T-cell (primary cell): ENCODE results near the gene CASP6. TPM values are rescaled to one million over a fixed set of nuclear protein-coding genes. Genes with fewer than 3 reads are reported as not detected.
A peak's percentile ranks its signal among the peaks of the same experiment; 100 is the strongest.

Source experiments
- ATAC-seq, 4 experiments: fragments of 200-7000 bp in 3 of 4; fragments of 150-1000 bp in 1 of 4; cut with Tn5 transposase; replicated peaks in 1 of 4; 1 replicate in 3 of 4; 2 replicates in 1 of 4; pipeline ENCODE4 v1.10.0; 2021; ENCODE audit warnings: moderate library complexity in 3 of 4, mild to moderate bottlenecking in 2 of 4, moderate number of reproducible peaks in 1 of 4
- CTCF ChIA-PET, 2 donors: fragments of 300-600 bp; sonication (Branson Sonifier 250); formaldehyde crosslinking; loops; one replicate each; lab custom pipeline; 2022; ENCODE audit warnings: antibody characterized with exemption in 2 of 2; lab: Charles Lee
- POLR2A ChIA-PET, 2 donors: fragments of 300-600 bp; sonication (Branson Sonifier 250); formaldehyde crosslinking; loops; one replicate each; lab custom pipeline; 2022; ENCODE audit warnings: antibody characterized with exemption in 2 of 2; lab: Charles Lee
- DNase-seq, 35 experiments: peaks; one replicate each; pipeline versions ENCODE4 v3.0.0 to v3.0.0-alpha.2; 2013 to 2023
- H3K27ac ChIP-seq: one replicate; pipeline ENCODE4 v1.5.1; 2013; ENCODE audit warnings: low read length
- H3K27me3 ChIP-seq, 2 experiments: replicated peaks in 1 of 2; 1 replicate in 1 of 2; 2 replicates in 1 of 2; pipeline versions ENCODE4 v1.6.1 to v1.7.0; 2013; ENCODE audit warnings: low read length in 1 of 2, mixed read lengths in 1 of 2; ENCODE audit not compliant: control insufficient read depth in 2 of 2, insufficient read depth in 2 of 2; ENCODE audit errors: extremely low read depth in 1 of 2
- H3K36me3 ChIP-seq, 2 donors: 1 replicate in 1 of 2; 2 replicates in 1 of 2; pipeline versions ENCODE4 v1.6.1 to v1.7.0; 2013; ENCODE audit warnings: low read length in 1 of 2; ENCODE audit not compliant: control insufficient read depth in 2 of 2, insufficient read depth in 1 of 2; ENCODE audit errors: extremely low read depth in 1 of 2
- H3K4me1 ChIP-seq, 2 experiments: 1 replicate in 1 of 2; 2 replicates in 1 of 2; pipeline versions ENCODE4 v1.6.1 to v1.7.0; 2013; ENCODE audit warnings: low read length in 2 of 2, mixed read lengths in 1 of 2; ENCODE audit not compliant: insufficient read depth in 2 of 2, control insufficient read depth in 1 of 2; ENCODE audit errors: extremely low read depth in 1 of 2
- H3K4me3 ChIP-seq, 2 donors: 1 replicate in 1 of 2; 2 replicates in 1 of 2; pipeline versions ENCODE4 v1.5.1 to v1.7.0; 2013; ENCODE audit warnings: mild to moderate bottlenecking in 2 of 2, low read length in 1 of 2, moderate library complexity in 1 of 2; ENCODE audit not compliant: control insufficient read depth in 1 of 2; ENCODE audit errors: extremely low read depth in 1 of 2
- H3K9me3 ChIP-seq: 2 replicates; pipeline ENCODE4 v1.7.0; 2013
- H3K27ac Mint-ChIP-seq, 2 donors: one replicate each; pipeline ENCODE4 v1.8.0; 2020 to 2021; ENCODE audit warnings: mild to moderate bottlenecking in 2 of 2, mixed read lengths in 2 of 2
- H3K27me3 Mint-ChIP-seq, 2 donors: one replicate each; pipeline ENCODE4 v1.8.0; 2021 to 2022; ENCODE audit warnings: mixed read lengths in 2 of 2
- H3K36me3 Mint-ChIP-seq: one replicate; pipeline ENCODE4 v1.8.0; 2021; ENCODE audit warnings: mixed read lengths
- H3K4me1 Mint-ChIP-seq, 3 donors: one replicate each; pipeline ENCODE4 v1.8.0; 2020 to 2022; ENCODE audit warnings: mixed read lengths in 3 of 3, mild to moderate bottlenecking in 1 of 3
- H3K4me3 Mint-ChIP-seq, 3 donors: one replicate each; pipeline ENCODE4 v1.8.0; 2020 to 2022; ENCODE audit warnings: mild to moderate bottlenecking in 3 of 3, mixed read lengths in 3 of 3, moderate library complexity in 3 of 3
- H3K9me3 Mint-ChIP-seq, 3 donors: one replicate each; pipeline ENCODE4 v1.8.0; 2020 to 2022; ENCODE audit warnings: mixed read lengths in 3 of 3
- WGBS: methylation state at CpG from one replicate; pipeline ENCODE4 v1.1.5; 2013; ENCODE audit warnings: missing lambda C conversion rate; ENCODE audit not compliant: insufficient coverage; 5-methylcytosine and 5-hydroxymethylcytosine counted together
- total RNA-seq, 35 experiments: library from RNA in 6 of 35; stranded (reverse) in 6 of 35; fragments of 120-200 nt in 1 of 35; gene quantifications; one replicate each; pipeline versions ENCODE4 v1.2.1 to v1.2.4 and lab custom pipeline; 2013 to 2026

The CASP6 gene
- 10 to 100 TPM; 16.8 to 23.2 (median 18.3) TPM for total RNA-seq
- 19.8 TPM for total RNA-seq (2013)
- 2.6 to 23.2 (median 11.3) reads per million in 29 experiments for total RNA-seq (lab: John Stamatoyannopoulos, UW)

- H3K4me1 ChIP-seq: peaks cover 6 to 27% of the 10 kb centered on the region in 2 experiments
- Mint-ChIP-seq H3K9me3 (no peaks in the 10 kb centered on the region), H3K36me3 (peaks cover 2% of the 10 kb centered on the region), H3K4me1 (peaks cover 45 to 50% (median 45%) of the 10 kb centered on the region in 3 donors), H3K27me3 (no peaks in the 10 kb centered on the region), H3K4me3 (peak within 1 kb of the TSS; percentile 87 to 98 (median 91)), H3K27ac (peak within 1 kb of the TSS; percentile 91 to 92)
- H3K36me3 ChIP-seq: no peaks in the 10 kb centered on the region
- CTCF ChIA-PET: interaction anchor here (0.5 to 1.9 kb wide), 8 partner anchors 8 to 278 kb away, joined by 3 to 10 read pairs (median 3); partner anchors contain the start of genes MCUB (in 1 of the 2) and PLA2G12A (in 1 of the 2)
- ATAC-seq (peak; percentile 86 to 91 (median 88)), DNase-seq (peak; percentile 55 to 85 (median 72))
- no peaks in the 10 kb centered on the region for H3K9me3 ChIP-seq
- POLR2A ChIA-PET: interaction anchor here in 1 of 2 donors (0.6 kb wide), 1 partner anchor 26 kb away, joined by 15 read pairs; no protein-coding TSS in a partner anchor
- peak within 1 kb of the TSS; percentile 82 to 85 for H3K4me3 ChIP-seq
- peak within 1 kb of the TSS; percentile 66 for H3K27ac ChIP-seq
- no peaks in the 10 kb centered on the region for H3K27me3 ChIP-seq
- under 1% methylated on average over 72 of the region's 72 CpGs for WGBS
Observed at GRCh38 chr4:109702950-109703663, at the start of gene CASP6. Gene CASP6 (minus strand): TSS chr4:109703445. CDS start chr4:109703395, 50 bp downstream.

DNA sequence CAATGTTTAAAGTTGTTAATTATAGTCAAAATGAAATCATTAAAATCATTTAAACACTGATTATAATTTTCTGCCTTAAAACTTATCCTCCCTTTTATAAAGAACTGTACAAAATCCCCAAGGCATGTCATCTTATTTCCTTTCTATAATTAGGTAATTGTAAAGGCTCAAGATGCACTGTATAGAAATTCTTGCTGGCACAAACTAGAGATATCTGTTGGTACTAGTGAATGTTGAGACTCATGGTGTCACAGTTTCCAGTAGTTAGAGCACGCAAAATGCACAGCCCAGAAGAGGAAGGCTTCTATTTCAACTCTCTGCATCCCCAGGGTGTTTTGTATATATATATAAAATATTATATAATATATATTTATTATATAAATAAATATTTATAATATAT lies 49.3 kb upstream of the CASP6 start:
- Mint-ChIP-seq H3K4me3 (no peak overlapping the region), H3K9me3 (no peaks in the 10 kb centered on the region), H3K27me3 (no peaks in the 10 kb centered on the region), H3K4me1 (no peaks in the 10 kb centered on the region), H3K36me3 (no peaks in the 10 kb centered on the region), H3K27ac (no peak overlapping the region)
- Histone ChIP-seq H3K4me3 (no peak overlapping the region), H3K27me3 (no peaks in the 10 kb centered on the region), H3K9me3 (no peaks in the 10 kb centered on the region), H3K27ac (no peak overlapping the region), H3K36me3 (no peaks in the 10 kb centered on the region), H3K4me1 (no peaks in the 10 kb centered on the region)
- no CpG with 5 or more reads among the region's 1 CpG for WGBS
- ChIA-PET POLR2A (no interaction called here), CTCF (no interaction called here)
- DNase-seq (no peak), ATAC-seq (no peak)

DNA sequence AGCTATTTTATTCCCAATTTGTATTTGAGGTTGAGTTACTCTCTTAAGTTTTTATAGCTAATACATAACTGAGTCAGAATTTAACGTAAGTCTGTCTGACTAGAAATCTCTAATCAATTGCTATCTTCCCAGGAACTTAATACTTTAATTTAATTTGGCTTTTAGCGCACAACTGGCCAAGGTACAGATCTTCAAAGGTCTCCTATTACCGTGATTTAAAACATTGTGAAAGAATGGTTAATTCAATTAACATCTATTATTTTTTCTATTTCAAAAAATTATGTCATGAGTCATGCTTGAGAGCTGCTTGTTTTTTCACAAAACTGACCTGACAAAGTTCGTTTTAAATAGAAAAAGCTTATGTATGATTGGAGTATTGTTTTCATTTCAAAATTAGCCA lies 48.6 kb upstream of the CASP6 start:
- POLR2A ChIA-PET: no interaction called here
- no peak overlapping the region for H3K4me3 ChIP-seq
- no peaks in the 10 kb centered on the region for H3K9me3 ChIP-seq
- H3K27me3 ChIP-seq: no peaks in the 10 kb centered on the region
- Mint-ChIP-seq H3K4me3 (no peak overlapping the region), H3K9me3 (no peaks in the 10 kb centered on the region), H3K4me1 (no peaks in the 10 kb centered on the region), H3K36me3 (no peaks in the 10 kb centered on the region), H3K27me3 (no peaks in the 10 kb centered on the region), H3K27ac (no peak overlapping the region)
- H3K36me3 ChIP-seq: no peaks in the 10 kb centered on the region
- WGBS: no CpG with 5 or more reads among the region's 4 CpGs
- H3K4me1 ChIP-seq: no peaks in the 10 kb centered on the region
- ATAC-seq (no peak), DNase-seq (no peak)
- no peak overlapping the region for H3K27ac ChIP-seq
- CTCF ChIA-PET: no interaction called here

DNA sequence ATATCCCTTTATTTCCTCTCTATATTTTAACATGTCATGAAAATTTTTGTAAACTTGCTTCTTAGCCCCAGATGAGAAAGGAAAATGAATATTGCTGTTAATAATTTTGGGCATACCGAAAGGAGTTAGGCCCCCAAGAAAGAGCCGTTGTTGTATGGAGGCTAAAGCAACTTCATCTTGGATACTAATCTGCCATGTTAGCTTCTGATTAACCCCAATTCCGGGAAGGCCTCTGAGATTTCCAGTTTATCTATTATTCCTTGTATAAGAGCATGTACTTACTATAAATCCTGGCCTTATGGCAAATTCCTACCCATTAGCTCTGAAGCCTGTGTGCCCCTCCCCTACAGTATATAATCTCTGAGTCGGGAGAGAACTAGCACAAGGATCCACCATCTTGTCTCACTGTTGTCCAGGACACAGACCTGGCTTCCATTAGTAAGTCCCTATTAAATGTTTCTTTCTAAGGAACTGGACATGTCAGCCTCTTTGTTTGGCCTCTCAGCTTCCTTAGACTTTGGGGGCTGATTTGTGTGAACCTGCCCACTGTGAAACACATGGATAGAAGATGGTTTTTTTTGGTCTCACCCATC lies 47.5 kb upstream of the CASP6 start:
- Histone ChIP-seq H3K9me3 (no peaks in the 10 kb centered on the region), H3K4me3 (no peak overlapping the region), H3K4me1 (no peaks in the 10 kb centered on the region), H3K36me3 (no peaks in the 10 kb centered on the region), H3K27me3 (no peaks in the 10 kb centered on the region), H3K27ac (no peak overlapping the region)
- Mint-ChIP-seq H3K4me3 (no peak overlapping the region), H3K27ac (no peak overlapping the region), H3K27me3 (no peaks in the 10 kb centered on the region), H3K4me1 (no peaks in the 10 kb centered on the region), H3K9me3 (no peaks in the 10 kb centered on the region), H3K36me3 (no peaks in the 10 kb centered on the region)
- DNase-seq (no peak), ATAC-seq (no peak)
- 80% methylated on average over 1 of the region's 4 CpGs for WGBS
- POLR2A ChIA-PET: no interaction called here
- CTCF ChIA-PET: no interaction called here

DNA sequence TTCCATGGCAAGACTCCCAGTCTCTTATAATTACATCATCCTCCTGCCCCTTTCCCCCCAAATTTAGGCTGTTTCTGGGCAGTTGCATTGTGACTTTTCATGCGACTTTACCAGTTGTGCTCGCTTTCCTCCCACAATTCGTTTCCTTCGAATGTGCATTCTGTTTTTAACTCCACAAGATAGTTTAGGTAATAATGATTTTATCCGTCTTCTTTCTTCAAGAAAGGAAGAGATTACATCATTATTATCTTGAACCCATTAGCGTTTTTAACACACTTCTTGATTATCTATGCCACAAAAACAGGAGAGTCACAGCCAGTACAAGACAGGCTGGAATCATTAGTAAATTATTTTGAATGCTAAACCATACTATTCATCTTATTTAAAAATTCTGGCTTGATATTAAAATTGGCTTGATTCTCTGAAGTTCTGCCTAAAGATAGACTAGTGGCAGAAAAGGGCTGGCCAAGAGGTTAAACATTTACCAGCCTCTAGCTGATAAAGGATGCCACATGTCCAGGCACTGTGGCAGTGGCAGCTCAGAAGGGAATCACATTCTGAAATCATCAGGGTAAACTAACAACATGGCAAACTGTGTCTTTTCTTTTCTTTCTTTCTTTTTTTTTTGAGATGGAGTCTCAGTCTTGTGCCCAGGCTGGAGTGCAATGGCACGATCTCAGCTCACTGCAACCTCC lies 46.3 kb upstream of the CASP6 start:
- H3K36me3 ChIP-seq: no peaks in the 10 kb centered on the region
- no peaks in the 10 kb centered on the region for H3K9me3 Mint-ChIP-seq
- H3K27ac Mint-ChIP-seq: no peak overlapping the region
- H3K27me3 Mint-ChIP-seq: no peaks in the 10 kb centered on the region
- no peaks in the 10 kb centered on the region for H3K36me3 Mint-ChIP-seq
- H3K4me3 Mint-ChIP-seq: no peak overlapping the region
- no peaks in the 10 kb centered on the region for H3K4me1 ChIP-seq
- no peak overlapping the region for H3K27ac ChIP-seq
- no peaks in the 10 kb centered on the region for H3K9me3 ChIP-seq
- no peak overlapping the region for H3K4me3 ChIP-seq
- WGBS: 80% methylated on average over 1 of the region's 7 CpGs
- ATAC-seq (no peak), DNase-seq (no peak)
- no peaks in the 10 kb centered on the region for H3K4me1 Mint-ChIP-seq
- no peaks in the 10 kb centered on the region for H3K27me3 ChIP-seq
- CTCF ChIA-PET: no interaction called here
- POLR2A ChIA-PET: interaction anchor here in 1 of 2 donors (0.7 kb wide), 1 partner anchor 447 kb away, joined by 3 read pairs; no protein-coding TSS in a partner anchor

DNA sequence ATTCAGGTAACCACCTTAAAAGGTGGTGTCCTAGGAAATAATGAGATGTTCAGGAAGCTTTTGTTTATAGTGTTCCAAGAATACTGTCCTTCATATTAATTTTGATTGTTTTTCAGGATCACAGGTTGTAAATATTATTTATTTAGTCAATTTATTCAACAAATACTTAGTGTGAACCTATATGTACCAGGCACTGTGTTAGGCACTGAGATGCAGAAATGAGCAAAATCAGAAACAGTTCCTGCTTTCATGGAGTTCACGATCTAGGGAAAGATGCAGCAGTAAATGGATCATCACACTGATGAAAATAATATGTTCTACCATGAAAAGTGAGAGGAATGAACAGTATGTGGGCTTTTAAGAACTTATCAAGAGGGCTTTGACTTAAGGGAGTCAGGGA lies 44.9 kb upstream of the CASP6 start:
- no peak overlapping the region for H3K27ac ChIP-seq
- no peaks in the 10 kb centered on the region for H3K36me3 Mint-ChIP-seq
- peaks cover 0 to 4% of the 10 kb centered on the region in 2 experiments for H3K27me3 ChIP-seq
- H3K4me1 Mint-ChIP-seq: no peaks in the 10 kb centered on the region
- DNase-seq (no peak), ATAC-seq (no peak)
- H3K4me3 ChIP-seq: no peak overlapping the region
- 100% methylated on average over 1 of the region's 1 CpG for WGBS
- H3K27ac Mint-ChIP-seq: no peak overlapping the region
- no peaks in the 10 kb centered on the region for H3K9me3 Mint-ChIP-seq
- no peak overlapping the region for H3K4me3 Mint-ChIP-seq
- H3K9me3 ChIP-seq: no peaks in the 10 kb centered on the region
- no peaks in the 10 kb centered on the region for H3K4me1 ChIP-seq
- no peaks in the 10 kb centered on the region for H3K27me3 Mint-ChIP-seq
- H3K36me3 ChIP-seq: no peaks in the 10 kb centered on the region
- ChIA-PET POLR2A (no interaction called here), CTCF (no interaction called here)
